SJCRH30 (cell line): ENCODE results near the gene TSPAN9. TPM values are rescaled to one million over a fixed set of nuclear protein-coding genes. Genes with fewer than 3 reads are reported as not detected.

Source experiments
- DNase-seq, 2 experiments: peaks; one replicate each; pipeline ENCODE4 v3.0.0-alpha.2; 2015 to 2020
- H3K27ac ChIP-seq: fragments of 250-450 bp; sonication (Bioruptor Pico); 2 replicates; pipeline ENCODE4 v1.5.1; 2020; ENCODE audit warnings: mild to moderate bottlenecking, moderate library complexity
- H3K27me3 ChIP-seq: fragments of 250-450 bp; sonication (Bioruptor Pico); 2 replicates; pipeline ENCODE4 v1.5.1; 2020; ENCODE audit warnings: mild to moderate bottlenecking, moderate library complexity
- H3K36me3 ChIP-seq: fragments of 250-450 bp; sonication (Bioruptor Pico); 2 replicates; pipeline ENCODE4 v1.5.1; 2020; ENCODE audit warnings: mild to moderate bottlenecking, moderate library complexity
- H3K4me1 ChIP-seq: fragments of 250-450 bp; sonication (Bioruptor Pico); 2 replicates; pipeline ENCODE4 v1.5.1; 2020; ENCODE audit warnings: mild to moderate bottlenecking, moderate library complexity
- H3K4me3 ChIP-seq: fragments of 250-450 bp; sonication (Bioruptor Pico); 2 replicates; pipeline ENCODE4 v1.5.1; 2020; ENCODE audit warnings: mild to moderate bottlenecking, moderate library complexity
- H3K9me3 ChIP-seq: fragments of 250-450 bp; sonication (Bioruptor Pico); replicated peaks from 2 replicates; pipeline ENCODE4 v1.5.1; 2020; ENCODE audit warnings: mild to moderate bottlenecking, moderate library complexity
- total RNA-seq: library from RNA; depleted of rRNA; stranded (reverse); fragments of >200 nt; shearing (Covaris generic); gene quantifications from 2 replicates; pipeline ENCODE4 v1.2.3, GENCODE V29; 2014

Gene TSPAN9
- total RNA-seq, 1 experiment from 2014 or later: 210 TPM

DNA sequence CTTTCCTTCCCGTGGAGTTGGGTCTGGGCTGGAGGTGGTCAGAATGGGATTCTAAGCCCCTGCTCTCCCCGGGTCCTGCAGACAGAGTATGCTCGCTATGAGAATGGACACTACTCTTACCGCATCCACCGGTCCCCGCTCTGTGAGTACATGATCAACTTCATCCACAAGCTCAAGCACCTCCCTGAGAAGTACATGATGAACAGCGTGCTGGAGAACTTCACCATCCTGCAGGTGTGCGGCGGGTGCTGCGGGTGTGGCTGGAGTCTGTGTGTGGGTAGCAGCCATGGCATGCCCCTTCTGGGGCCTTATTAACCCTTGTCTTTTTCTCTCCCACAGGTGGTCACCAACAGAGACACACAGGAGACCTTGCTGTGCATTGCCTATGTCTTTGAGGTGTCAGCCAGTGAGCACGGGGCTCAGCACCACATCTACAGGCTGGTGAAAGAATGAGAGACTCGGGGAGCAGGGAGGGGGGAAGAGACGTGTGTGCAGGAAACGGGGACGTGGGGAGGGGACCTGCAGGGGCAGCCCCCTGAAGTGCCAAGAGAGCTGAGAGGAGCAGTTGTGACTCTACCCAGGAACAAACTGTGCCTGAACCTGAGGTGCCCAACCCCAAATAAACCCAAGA is 37.0 kb upstream of the TSPAN9 start:
- DNase-seq: no peak
- H3K36me3 ChIP-seq: peaks cover 3% of the 10 kb centered on the region
- no peak overlapping the region for H3K27ac ChIP-seq
- no peaks in the 10 kb centered on the region for H3K9me3 ChIP-seq
- no peak overlapping the region for H3K4me3 ChIP-seq
- H3K4me1 ChIP-seq: no peaks in the 10 kb centered on the region
- H3K27me3 ChIP-seq: no peaks in the 10 kb centered on the region

DNA sequence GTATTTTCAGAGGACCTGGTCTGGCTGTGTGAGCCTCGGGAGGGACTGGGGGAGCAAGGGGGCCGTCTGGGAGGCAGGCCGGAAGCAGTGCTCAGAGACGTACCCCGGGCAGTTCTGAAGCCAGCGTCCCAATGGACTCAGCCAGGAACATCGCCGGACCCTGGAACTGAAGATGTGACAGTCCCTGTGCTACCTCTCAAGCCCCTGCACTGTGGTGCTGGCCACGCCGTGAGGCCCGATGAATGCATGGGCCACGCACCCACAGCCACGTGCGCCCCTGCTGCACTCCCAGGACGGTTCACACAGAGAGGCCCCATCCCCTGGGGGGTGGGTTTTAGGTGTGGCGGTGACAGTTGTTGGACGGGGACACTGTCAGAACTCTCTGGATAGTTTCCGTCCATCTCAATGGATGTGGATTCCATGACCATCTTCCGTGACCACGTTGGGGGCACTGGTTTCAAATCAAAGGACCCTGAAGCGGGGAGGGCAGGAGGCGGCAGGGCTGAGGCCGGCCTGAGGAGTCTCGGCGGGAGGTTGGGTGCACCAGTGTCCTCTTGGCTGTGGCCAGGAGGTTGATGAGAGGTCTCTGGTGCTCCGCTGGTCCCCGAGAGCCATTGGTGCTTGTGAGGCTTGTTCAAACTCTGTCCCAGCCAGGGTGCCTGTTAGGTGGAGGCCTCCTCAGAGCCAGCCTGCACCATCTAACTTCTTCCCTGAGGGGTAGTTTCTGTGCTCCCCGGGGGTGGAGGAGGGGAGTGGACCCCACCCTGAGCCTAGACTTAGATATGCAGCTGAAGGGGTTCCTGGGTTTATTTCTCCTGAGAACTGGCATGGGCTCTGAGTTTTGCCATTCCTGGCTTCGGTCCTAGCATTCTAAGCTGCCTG is 36.3 kb upstream of the TSPAN9 start:
- no peak overlapping the region for H3K27ac ChIP-seq
- H3K9me3 ChIP-seq: no peaks in the 10 kb centered on the region
- DNase-seq: no peak
- peaks cover 3% of the 10 kb centered on the region for H3K36me3 ChIP-seq
- H3K27me3 ChIP-seq: no peaks in the 10 kb centered on the region
- no peaks in the 10 kb centered on the region for H3K4me1 ChIP-seq
- no peak overlapping the region for H3K4me3 ChIP-seq

GRCh38 chr12:3041558-3042164 is 35.5 kb upstream of the TSPAN9 start:
- DNase-seq: peak; percentile 80 to 93
- H3K27me3 ChIP-seq: no peaks in the 10 kb centered on the region
- H3K27ac ChIP-seq: no peak overlapping the region
- H3K4me1 ChIP-seq: no peaks in the 10 kb centered on the region; the same call in 1 of the 2 replicates
- no peak overlapping the region for H3K4me3 ChIP-seq
- no peaks in the 10 kb centered on the region for H3K9me3 ChIP-seq
- H3K36me3 ChIP-seq: peaks cover 3% of the 10 kb centered on the region

GRCh38 chr12:3042394-3042793 is 34.8 kb upstream of the TSPAN9 start:
- H3K9me3 ChIP-seq: no peaks in the 10 kb centered on the region
- H3K27me3 ChIP-seq: no peaks in the 10 kb centered on the region
- no peak overlapping the region for H3K27ac ChIP-seq
- peaks cover 3% of the 10 kb centered on the region for H3K36me3 ChIP-seq
- H3K4me3 ChIP-seq: no peak overlapping the region
- no peaks in the 10 kb centered on the region; the same call in 1 of the 2 replicates for H3K4me1 ChIP-seq
- no peak for DNase-seq

GRCh38 chr12:3042826-3043225 is 34.4 kb upstream of the TSPAN9 start:
- Histone ChIP-seq H3K9me3 (no peaks in the 10 kb centered on the region), H3K27ac (no peak overlapping the region), H3K27me3 (no peaks in the 10 kb centered on the region), H3K4me1 (peaks cover 3% of the 10 kb centered on the region), H3K36me3 (peaks cover 3% of the 10 kb centered on the region), H3K4me3 (no peak overlapping the region)
- no peak for DNase-seq

DNA sequence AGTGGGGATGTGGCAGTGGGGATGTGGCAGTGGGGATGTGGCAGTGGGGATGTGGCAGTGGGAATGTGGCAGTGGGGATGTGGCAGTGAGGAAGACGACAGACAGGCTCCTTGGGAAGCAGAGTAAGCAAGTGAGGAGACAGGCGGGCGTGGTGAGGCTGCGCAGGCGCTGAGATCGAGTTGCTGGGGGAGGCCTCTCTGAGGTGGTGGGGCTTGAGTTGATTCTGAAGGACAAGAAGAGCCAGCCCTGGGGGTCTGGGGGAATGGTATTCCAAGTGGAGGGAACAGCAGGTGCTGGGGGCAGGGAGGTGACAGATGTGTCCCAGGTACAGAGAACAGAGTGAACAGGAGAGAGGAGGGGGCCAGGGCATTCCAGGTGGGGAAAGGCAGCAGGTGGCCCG is 33.8 kb upstream of the TSPAN9 start:
- Histone ChIP-seq H3K27me3 (no peaks in the 10 kb centered on the region), H3K27ac (no peak overlapping the region), H3K4me1 (peaks cover 5% of the 10 kb centered on the region), H3K36me3 (peaks cover 3% of the 10 kb centered on the region), H3K4me3 (no peak overlapping the region), H3K9me3 (no peaks in the 10 kb centered on the region)
- no peak for DNase-seq

DNA sequence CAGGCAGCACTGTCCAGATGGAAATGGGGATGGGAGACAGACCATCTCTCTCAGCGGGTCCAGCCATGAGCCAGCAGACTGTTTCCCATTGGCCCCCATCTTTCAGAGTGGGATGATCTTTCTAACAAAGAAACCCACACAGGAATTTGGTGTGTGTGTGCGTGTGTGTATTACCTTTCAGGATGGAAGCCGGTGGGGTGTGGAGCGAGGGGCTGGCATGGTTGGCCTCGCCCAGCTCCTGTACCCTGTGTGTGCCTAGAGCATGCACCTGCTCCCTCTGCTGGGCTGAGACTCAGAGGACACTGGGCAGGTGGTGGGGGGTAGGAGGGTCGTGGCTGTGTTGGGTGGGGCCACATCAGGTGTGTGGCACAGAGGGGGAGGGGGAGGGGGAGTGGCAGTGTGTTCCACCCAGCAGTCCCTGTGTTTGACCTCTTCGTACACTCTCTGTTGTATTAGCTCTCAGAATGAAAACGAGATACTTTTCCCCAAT is 33.0 kb upstream of the TSPAN9 start:
- DNase-seq: no peak
- no peak overlapping the region for H3K27ac ChIP-seq
- no peaks in the 10 kb centered on the region for H3K9me3 ChIP-seq
- no peak overlapping the region for H3K4me3 ChIP-seq
- no peaks in the 10 kb centered on the region for H3K27me3 ChIP-seq
- peaks cover 3% of the 10 kb centered on the region for H3K36me3 ChIP-seq
- H3K4me1 ChIP-seq: peaks cover 6% of the 10 kb centered on the region

DNA sequence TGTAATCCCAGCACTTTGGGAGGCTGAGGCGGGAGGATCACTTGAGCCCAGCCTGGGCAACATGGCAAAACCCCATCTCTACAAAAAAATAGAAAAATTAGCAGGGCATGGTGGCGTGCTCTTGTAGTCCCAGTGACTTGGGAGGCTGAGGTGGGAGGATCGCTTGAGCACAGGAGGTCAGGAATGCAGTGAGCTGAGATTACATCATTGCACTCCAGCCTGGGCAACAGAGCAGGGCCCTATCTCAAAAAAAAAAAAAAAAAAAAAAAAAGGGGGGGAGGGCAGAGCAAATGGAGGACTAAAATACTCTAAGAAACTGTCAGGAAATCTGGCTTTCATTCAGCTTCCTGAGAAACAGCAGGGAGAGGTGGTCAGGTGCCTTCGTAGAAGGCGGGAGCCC is 31.7 kb upstream of the TSPAN9 start:
- Histone ChIP-seq H3K9me3 (no peaks in the 10 kb centered on the region), H3K27me3 (no peaks in the 10 kb centered on the region), H3K27ac (no peak overlapping the region), H3K4me3 (no peak overlapping the region), H3K4me1 (peaks cover 17% of the 10 kb centered on the region), H3K36me3 (peaks cover 3% of the 10 kb centered on the region)
- no peak for DNase-seq

DNA sequence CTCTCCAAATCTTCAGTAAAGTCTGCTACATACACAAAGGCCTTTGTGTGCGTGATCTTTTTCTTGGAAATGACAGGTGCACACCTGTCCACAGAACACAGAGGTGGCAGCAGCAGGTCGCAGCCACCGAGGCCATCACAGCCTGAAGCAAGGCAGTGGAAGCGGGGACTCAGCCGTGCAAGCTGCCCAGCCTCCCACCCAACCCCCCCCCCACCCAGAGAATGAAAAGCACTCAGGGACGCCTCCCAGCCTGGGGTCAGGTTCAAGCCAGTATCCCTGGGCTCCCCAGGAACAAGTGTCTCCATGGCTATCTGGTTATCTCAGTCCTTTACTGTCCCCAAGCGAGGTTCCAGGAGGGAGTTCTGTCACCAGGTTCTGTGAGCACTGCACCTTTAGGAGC is 31.2 kb upstream of the TSPAN9 start:
- H3K27ac ChIP-seq: no peak overlapping the region
- H3K27me3 ChIP-seq: no peaks in the 10 kb centered on the region
- no peaks in the 10 kb centered on the region for H3K9me3 ChIP-seq
- H3K4me1 ChIP-seq: peaks cover 19% of the 10 kb centered on the region
- no peak overlapping the region for H3K4me3 ChIP-seq
- DNase-seq: no peak
- peaks cover 3% of the 10 kb centered on the region; the same call in 1 of the 2 replicates for H3K36me3 ChIP-seq

GRCh38 chr12:3046441-3047200 is 30.6 kb upstream of the TSPAN9 start:
- Histone ChIP-seq H3K4me1 (peaks cover 19% of the 10 kb centered on the region), H3K27me3 (no peaks in the 10 kb centered on the region), H3K9me3 (no peaks in the 10 kb centered on the region), H3K4me3 (no peak overlapping the region), H3K36me3 (peaks cover 3% of the 10 kb centered on the region; the same call in 1 of the 2 replicates), H3K27ac (no peak overlapping the region)
- no peak for DNase-seq

- DNase-seq: peak in 1 of 2 experiments; percentile 58
- no peaks in the 10 kb centered on the region for H3K9me3 ChIP-seq
- H3K4me1 ChIP-seq: peaks cover 19% of the 10 kb centered on the region
- no peak overlapping the region for H3K4me3 ChIP-seq
- no peak overlapping the region for H3K27ac ChIP-seq
- H3K27me3 ChIP-seq: no peaks in the 10 kb centered on the region
- H3K36me3 ChIP-seq: no peaks in the 10 kb centered on the region
Observed at GRCh38 chr12:3047961-3048360, 29.2 kb upstream of the TSPAN9 start.

GRCh38 chr12:3048540-3048939 is 28.6 kb upstream of the TSPAN9 start:
- no peak for DNase-seq
- H3K36me3 ChIP-seq: no peaks in the 10 kb centered on the region
- no peak overlapping the region for H3K4me3 ChIP-seq
- H3K9me3 ChIP-seq: no peaks in the 10 kb centered on the region
- peaks cover 19% of the 10 kb centered on the region for H3K4me1 ChIP-seq
- H3K27ac ChIP-seq: no peak overlapping the region
- H3K27me3 ChIP-seq: no peaks in the 10 kb centered on the region

DNA sequence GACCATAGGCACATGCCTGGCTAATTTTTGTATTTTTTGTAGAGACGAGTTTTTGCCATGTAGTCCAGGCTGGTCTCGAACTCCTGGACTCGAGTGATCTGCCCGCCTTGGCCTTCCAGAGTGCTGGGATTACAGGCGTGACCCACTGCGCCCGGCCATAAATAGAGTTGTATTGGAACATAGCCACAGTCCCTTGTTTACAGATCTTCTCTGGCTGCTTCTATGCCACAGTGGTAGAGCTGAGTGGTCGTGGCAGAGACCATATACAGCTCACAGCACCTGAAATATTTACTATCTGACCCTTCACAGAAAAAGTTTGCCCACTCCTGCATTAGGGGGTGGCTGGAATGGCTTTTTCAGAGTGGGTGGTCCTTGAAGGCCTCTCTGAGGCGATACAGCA is 28.0 kb upstream of the TSPAN9 start:
- Histone ChIP-seq H3K4me1 (peaks cover 19% of the 10 kb centered on the region), H3K27me3 (no peaks in the 10 kb centered on the region), H3K4me3 (no peak overlapping the region), H3K27ac (no peak overlapping the region), H3K36me3 (no peaks in the 10 kb centered on the region), H3K9me3 (no peaks in the 10 kb centered on the region)
- no peak for DNase-seq

DNA sequence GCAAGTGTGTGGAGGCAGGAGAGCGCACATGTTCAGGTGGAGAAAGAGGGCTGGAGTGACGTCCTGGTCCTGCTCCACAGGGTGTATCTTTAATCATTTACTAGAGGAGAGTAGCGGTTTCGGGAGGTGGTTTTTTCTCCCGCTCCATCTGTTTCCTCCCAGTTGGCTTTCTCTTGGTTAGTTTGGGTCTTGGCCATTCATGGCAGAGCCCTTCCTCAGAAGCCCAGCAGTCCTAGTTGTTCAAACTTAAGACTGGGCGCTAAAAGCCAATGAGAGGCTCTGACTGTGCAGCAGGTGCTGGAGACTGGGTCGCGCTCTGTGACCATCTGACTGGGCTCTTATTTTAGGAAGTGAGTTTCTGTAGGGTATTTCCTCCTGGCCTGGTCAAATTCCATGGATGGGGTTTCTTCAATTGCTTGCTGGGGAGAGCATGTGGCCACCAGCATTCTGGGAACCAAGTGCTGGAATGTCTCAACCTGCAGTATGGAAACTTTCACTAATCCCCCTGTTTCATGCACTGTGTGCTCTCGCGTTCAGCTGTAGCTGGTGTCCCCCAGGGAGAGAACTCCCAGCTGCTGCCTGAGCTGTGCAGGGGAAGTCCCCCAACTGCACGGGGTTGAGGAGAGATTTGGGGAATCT is 27.4 kb upstream of the TSPAN9 start:
- H3K27ac ChIP-seq: no peak overlapping the region
- no peaks in the 10 kb centered on the region for H3K9me3 ChIP-seq
- no peaks in the 10 kb centered on the region for H3K36me3 ChIP-seq
- no peak overlapping the region for H3K4me3 ChIP-seq
- H3K4me1 ChIP-seq: peaks cover 19% of the 10 kb centered on the region
- DNase-seq: peak; percentile 88 to 91
- H3K27me3 ChIP-seq: no peaks in the 10 kb centered on the region
